Body of pancreas (tissue), 4 donors: ENCODE measurements around the gene MT1HL1. TPM values are rescaled to one million over a fixed set of nuclear protein-coding genes. Genes with fewer than 3 reads are reported as not detected.

Experiments
- ATAC-seq: fragments of 150-250 bp; one replicate; pipeline ENCODE4 v1.9.1; 2016
- DNase-seq, 4 donors: peaks; one replicate each; pipeline ENCODE4 v3.0.0-alpha.2; 2019
- H3K27ac ChIP-seq, 4 donors: fragments of 200-600 bp; sonication (generic); 1 replicate in 3 of 4; 2 replicates in 1 of 4; pipeline versions ENCODE4 v1.5.1 to v1.6.1; 2016 to 2019; ENCODE audit warnings: mild to moderate bottlenecking in 1 of 4, mixed read lengths in 1 of 4, moderate library complexity in 1 of 4
- H3K27me3 ChIP-seq, 2 donors: fragments of 200-600 bp; sonication (generic); one replicate each; pipeline ENCODE4 v1.6.0; 2016; ENCODE audit warnings: mild to moderate bottlenecking in 1 of 2
- H3K36me3 ChIP-seq, 2 donors: fragments of 200-600 bp; sonication (generic); replicated peaks in 1 of 2; 2 replicates each; pipeline ENCODE4 v1.5.1; 2016; ENCODE audit warnings: low read depth in 2 of 2; ENCODE audit not compliant: insufficient read depth in 1 of 2
- H3K4me1 ChIP-seq: fragments of 200-600 bp; sonication (generic); one replicate; pipeline ENCODE4 v1.6.0; 2016
- H3K4me3 ChIP-seq, 2 donors: fragments of 200-600 bp; sonication (generic); 1 replicate in 1 of 2; 2 replicates in 1 of 2; pipeline ENCODE4 v1.5.1; 2016 to 2019
- H3K9me3 ChIP-seq, 3 donors: fragments of 200-600 bp; sonication (generic); 1 replicate in 2 of 3; 2 replicates in 1 of 3; pipeline ENCODE4 v1.5.1; 2016
- POLR2A ChIP-seq, 3 donors: fragments of 450-650 bp; IDR thresholded peaks; one replicate each; pipeline ENCODE4 v1.6.1; 2016; ENCODE audit warnings: antibody characterized with exemption in 3 of 3, mild to moderate bottlenecking in 2 of 3
- WGBS, 2 donors: methylation state at CpG; one replicate each; pipeline ENCODE4 v1.1.5; 2017; 5-methylcytosine and 5-hydroxymethylcytosine counted together
- intact Hi-C: fragments of 100-400 bp; cut with DNase I; formaldehyde crosslinking; loops from one replicate; pipeline ENCODE4 v1.15.1; 2023
- total RNA-seq, 2 donors: library from RNA; depleted of rRNA; stranded (reverse); fragments of >200 nt; gene quantifications; one replicate each; pipeline ENCODE4 v1.1.0, GENCODE V29; 2016
- TF ChIP-seq, protein P1 (sequence below), 7 experiments: fragments of 450-650 bp in 4 of 7; fragments of 200-600 bp in 3 of 7; sonication (generic) in 3 of 7; IDR thresholded peaks; one replicate each; pipeline ENCODE4 v1.5.1; 2016 to 2019; ENCODE audit warnings: antibody characterized with exemption in 7 of 7

MT1HL1 gene
- total RNA-seq, 2 donors from 2014 or later: not detected

DNA sequence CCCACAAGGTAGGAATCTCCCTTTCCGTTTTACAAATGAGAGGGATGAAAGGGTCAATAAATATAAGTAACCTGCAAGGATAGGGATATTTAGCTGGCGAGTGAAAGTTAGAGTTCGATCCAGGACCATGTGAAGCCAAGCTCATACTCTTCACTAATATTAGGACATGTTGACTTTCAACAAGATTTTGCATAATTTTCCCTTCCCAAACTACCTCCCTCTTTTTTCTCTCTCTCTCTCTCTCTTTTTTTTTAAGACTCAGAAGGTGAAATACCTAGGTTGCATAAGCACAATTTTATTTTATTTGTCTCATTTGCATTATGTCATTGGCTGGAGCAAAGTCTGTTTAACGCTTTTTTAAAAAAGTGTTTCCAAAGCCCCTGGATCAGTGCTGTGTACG is 8.1 kb upstream of the MT1HL1 start:
- 68 to 74% methylated on average over 5 of the region's 5 CpGs for WGBS, 2 donors
- Histone ChIP-seq H3K4me3 (no peak overlapping the region), H3K27me3 (no peaks in the 10 kb centered on the region), H3K9me3 (no peaks in the 10 kb centered on the region), H3K27ac (peak overlapping the region; percentile 59 to 81 (median 72)), H3K36me3 (no peaks in the 10 kb centered on the region), H3K4me1 (peaks cover 19% of the 10 kb centered on the region)
- TF ChIP-seq POLR2A (IDR thresholded peaks at IDR 0.05): no peak
- TF ChIP-seq, protein P1, sequence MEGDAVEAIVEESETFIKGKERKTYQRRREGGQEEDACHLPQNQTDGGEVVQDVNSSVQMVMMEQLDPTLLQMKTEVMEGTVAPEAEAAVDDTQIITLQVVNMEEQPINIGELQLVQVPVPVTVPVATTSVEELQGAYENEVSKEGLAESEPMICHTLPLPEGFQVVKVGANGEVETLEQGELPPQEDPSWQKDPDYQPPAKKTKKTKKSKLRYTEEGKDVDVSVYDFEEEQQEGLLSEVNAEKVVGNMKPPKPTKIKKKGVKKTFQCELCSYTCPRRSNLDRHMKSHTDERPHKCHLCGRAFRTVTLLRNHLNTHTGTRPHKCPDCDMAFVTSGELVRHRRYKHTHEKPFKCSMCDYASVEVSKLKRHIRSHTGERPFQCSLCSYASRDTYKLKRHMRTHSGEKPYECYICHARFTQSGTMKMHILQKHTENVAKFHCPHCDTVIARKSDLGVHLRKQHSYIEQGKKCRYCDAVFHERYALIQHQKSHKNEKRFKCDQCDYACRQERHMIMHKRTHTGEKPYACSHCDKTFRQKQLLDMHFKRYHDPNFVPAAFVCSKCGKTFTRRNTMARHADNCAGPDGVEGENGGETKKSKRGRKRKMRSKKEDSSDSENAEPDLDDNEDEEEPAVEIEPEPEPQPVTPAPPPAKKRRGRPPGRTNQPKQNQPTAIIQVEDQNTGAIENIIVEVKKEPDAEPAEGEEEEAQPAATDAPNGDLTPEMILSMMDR (IDR thresholded peaks at IDR 0.05): no peak
- ATAC-seq: no peak
- no peak for DNase-seq
- intact Hi-C loops: no loop called here

DNA sequence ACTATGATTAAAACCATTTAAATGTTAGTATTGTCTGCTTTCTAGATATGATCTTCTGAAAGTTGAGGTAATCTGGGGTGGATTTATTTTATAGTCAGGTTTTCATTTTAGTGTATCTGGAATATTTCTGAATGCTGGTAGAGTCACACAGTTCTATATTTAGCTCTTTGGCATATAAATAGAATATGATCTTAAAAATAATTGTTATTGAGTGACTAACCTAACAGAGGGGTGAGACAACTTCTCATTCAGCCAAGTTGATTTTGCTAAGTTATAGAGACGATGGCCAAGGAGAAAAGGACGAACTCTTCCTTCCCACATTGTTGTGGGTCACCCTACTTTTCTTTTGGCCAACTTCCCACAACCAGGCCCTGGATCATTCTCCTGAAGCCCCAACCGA is 7.2 kb upstream of the MT1HL1 start:
- TF ChIP-seq, protein P1 (IDR thresholded peaks at IDR 0.05): no peak
- no peak for TF ChIP-seq POLR2A (IDR thresholded peaks at IDR 0.05)
- 82 to 89% methylated on average over 3 of the region's 3 CpGs for WGBS, 2 donors
- ATAC-seq (no peak), DNase-seq (no peak)
- H3K27ac ChIP-seq: no peak overlapping the region
- no peaks in the 10 kb centered on the region for H3K9me3 ChIP-seq
- intact Hi-C loops: no loop called here
- H3K4me1 ChIP-seq: peaks cover 19% of the 10 kb centered on the region
- no peaks in the 10 kb centered on the region for H3K36me3 ChIP-seq
- no peaks in the 10 kb centered on the region for H3K27me3 ChIP-seq
- no peak overlapping the region for H3K4me3 ChIP-seq

DNA sequence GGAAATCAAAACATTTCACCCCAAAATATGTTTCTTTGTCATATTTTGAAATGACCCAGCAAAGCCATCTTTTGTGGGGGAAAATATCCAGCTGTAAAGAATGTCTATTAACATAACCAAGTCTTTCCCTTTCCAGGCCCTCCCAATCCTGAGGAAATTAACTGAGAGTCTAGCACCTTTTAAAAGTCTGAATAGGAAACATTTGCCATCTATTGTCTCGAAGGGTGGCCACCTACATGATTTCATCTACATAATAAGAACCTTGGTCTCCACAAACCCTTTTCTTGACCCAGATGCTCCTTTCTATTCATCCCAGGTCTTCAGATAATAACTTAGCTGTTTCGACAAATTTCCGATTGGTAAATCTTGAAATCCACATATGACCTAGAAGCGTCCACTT is 5.4 kb upstream of the MT1HL1 start:
- no peaks in the 10 kb centered on the region for H3K27me3 ChIP-seq

DNA sequence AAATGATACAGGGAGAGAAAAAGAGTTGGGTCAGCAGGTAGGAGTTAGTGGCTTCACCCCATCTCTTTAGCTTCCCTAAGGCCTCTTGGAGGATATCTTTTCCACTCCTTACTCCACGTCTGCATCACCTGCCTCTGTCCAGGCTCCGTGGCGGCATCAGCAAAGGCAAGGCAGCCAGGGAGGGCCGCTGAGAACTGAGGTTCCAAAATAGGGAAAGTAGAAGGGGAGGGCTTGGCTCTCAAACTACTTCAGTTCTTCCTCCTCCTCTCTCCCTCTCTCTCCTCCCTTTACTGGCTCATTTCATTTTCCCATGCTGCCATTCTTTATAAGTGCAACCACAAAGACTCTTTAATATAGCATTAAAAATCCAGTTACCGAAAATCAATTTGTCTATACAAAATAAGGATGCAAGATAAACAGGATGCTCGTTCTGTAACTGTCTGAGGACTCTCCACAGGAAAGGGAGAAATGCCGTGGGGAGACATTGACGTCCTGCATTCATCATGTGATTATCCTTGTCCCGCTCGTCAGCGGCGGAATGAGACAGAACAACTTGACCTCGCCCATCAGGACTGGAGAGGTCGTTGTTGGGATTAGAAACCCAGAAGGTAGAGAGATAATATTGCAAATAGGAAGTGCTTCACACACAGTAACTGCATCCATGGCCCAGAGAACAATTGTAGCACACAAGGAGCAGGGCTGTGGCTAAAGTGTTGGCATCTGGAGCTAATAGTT is 3.1 kb upstream of the MT1HL1 start:
- H3K27ac ChIP-seq: no peak overlapping the region
- TF ChIP-seq POLR2A (IDR thresholded peaks at IDR 0.05): no peak
- TF ChIP-seq, protein P1 (IDR thresholded peaks at IDR 0.05): no peak
- H3K36me3 ChIP-seq: no peaks in the 10 kb centered on the region
- H3K4me3 ChIP-seq: no peak overlapping the region
- intact Hi-C loops: no loop called here
- no peaks in the 10 kb centered on the region for H3K27me3 ChIP-seq
- H3K9me3 ChIP-seq: no peaks in the 10 kb centered on the region
- DNase-seq: no peak
- ATAC-seq: no peak
- 69 to 70% methylated on average over 14 of the region's 14 CpGs for WGBS, 2 donors
- peaks cover 4% of the 10 kb centered on the region for H3K4me1 ChIP-seq

More for the DNA sequence above, 5.4 kb upstream of the MT1HL1 start:
- H3K4me3 ChIP-seq: no peak overlapping the region
- DNase-seq: no peak
- TF ChIP-seq POLR2A (IDR thresholded peaks at IDR 0.05): no peak
- TF ChIP-seq, protein P1 (IDR thresholded peaks at IDR 0.05): no peak
- ATAC-seq: no peak
- no peak overlapping the region for H3K27ac ChIP-seq
- H3K4me1 ChIP-seq: peaks cover 19% of the 10 kb centered on the region
- H3K36me3 ChIP-seq: no peaks in the 10 kb centered on the region
- intact Hi-C loops: no loop called here
- 87 to 92% methylated on average over 4 of the region's 4 CpGs for WGBS, 2 donors
- H3K9me3 ChIP-seq: no peaks in the 10 kb centered on the region

DNA sequence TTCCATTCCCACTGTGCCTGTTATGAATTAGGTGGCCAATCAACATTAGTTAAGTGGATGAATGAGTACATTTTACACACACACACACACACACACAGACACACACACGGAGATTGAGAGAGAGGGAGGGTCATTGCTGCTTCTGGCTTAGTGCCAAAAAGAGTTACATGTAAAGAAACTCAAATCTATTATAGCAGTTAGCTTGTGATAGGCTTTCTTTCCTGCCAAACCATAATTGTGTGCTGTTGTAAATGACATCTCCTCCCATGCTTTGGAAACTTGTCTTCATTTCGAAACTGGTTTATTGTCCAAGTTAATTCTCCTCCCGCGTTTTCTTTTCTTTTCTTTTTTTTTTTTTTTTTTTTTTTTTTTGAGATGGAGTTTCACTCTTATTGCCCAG is 1.4 kb upstream of the MT1HL1 start:
- 57 to 60% methylated on average over 4 of the region's 4 CpGs for WGBS, 2 donors
- intact Hi-C loops: no loop called here
- no peak for TF ChIP-seq POLR2A (IDR thresholded peaks at IDR 0.05)
- TF ChIP-seq, protein P1 (IDR thresholded peaks at IDR 0.05): no peak
- no peaks in the 10 kb centered on the region for H3K9me3 ChIP-seq
- no peak for ATAC-seq
- H3K27me3 ChIP-seq: no peaks in the 10 kb centered on the region
- H3K27ac ChIP-seq: no peak overlapping the region
- H3K4me1 ChIP-seq: no peaks in the 10 kb centered on the region
- no peaks in the 10 kb centered on the region for H3K36me3 ChIP-seq
- DNase-seq: no peak
- H3K4me3 ChIP-seq: no peak overlapping the region
